CD4-positive, alpha-beta T cell treated with Interferon alpha-2 for 1 hour (primary cell): Measurements from ENCODE around the gene MACROD1.

Experiments used
- DNase-seq, 2 donors: peaks; one replicate each; pipeline ENCODE4 v3.0.0-alpha.2; 2020 to 2022

MACROD1 gene

GRCh38 chr11:64071849-64072248 lies 94.1 kb downstream of the MACROD1 start:
- no peak for DNase-seq

- no peak for DNase-seq
Observed at GRCh38 chr11:64070314-64070681, 95.6 kb downstream of the MACROD1 start.

- no peak for DNase-seq
Observed at GRCh38 chr11:64069401-64070313, 96.3 kb downstream of the MACROD1 start.

- no peak for DNase-seq
Observed at GRCh38 chr11:64068705-64069400, 97.1 kb downstream of the MACROD1 start.

DNA sequence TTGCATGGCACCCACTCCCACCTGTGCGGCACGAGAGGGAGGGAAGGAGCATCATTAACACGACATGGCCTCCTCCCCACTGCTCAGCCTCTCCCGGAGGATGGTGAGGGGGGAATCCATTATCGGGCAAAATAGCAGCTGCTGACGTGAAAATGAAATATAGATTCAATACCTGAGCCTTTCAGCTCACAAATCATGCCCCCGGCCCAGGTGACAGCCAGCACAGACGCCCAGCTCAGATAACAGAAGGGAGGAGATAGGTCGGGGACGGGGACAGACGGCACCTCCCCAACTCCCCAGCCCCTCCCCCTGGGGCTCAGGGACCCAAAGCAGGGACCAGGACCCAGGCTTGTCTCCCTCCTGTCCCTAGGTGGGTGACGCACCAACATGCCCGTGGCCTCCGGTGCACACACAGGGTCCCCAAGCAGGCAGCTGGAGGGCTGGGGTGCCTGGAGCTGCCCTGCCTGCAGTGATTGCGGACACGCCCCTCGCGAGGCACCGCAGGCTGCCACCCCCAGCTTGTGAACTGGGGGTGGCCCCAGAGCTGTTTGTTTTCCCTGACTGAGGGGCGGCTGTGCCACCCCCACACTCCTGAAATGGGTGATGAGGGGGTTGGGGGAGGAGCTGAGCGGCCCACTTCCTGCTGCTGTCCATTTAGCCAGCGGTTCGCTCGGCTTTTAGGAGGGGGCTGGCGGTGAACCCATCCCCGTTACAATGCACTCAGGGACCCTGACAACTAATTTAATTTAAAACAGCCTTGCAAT lies 98.5 kb downstream of the MACROD1 start:
- DNase-seq: no peak

GRCh38 chr11:64065712-64066111 lies 100.2 kb downstream of the MACROD1 start:
- DNase-seq: no peak

DNA sequence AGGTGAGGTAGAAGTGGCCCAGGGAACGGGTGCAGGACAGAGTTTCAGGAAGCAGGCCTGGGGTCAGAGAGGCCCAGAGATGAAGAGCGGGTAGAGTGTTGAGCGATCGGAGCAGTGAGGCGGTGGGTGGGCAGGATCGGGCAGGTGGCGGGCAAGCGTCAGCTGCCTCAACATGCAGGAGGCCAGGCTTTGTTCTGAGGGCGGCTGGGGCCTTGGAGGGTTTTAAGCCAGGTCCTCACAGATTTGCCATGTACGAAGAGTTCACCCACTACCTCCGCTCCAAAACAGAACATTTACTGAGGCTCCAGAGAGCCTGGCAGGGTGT lies 100.8 kb downstream of the MACROD1 start:
- no peak for DNase-seq

DNA sequence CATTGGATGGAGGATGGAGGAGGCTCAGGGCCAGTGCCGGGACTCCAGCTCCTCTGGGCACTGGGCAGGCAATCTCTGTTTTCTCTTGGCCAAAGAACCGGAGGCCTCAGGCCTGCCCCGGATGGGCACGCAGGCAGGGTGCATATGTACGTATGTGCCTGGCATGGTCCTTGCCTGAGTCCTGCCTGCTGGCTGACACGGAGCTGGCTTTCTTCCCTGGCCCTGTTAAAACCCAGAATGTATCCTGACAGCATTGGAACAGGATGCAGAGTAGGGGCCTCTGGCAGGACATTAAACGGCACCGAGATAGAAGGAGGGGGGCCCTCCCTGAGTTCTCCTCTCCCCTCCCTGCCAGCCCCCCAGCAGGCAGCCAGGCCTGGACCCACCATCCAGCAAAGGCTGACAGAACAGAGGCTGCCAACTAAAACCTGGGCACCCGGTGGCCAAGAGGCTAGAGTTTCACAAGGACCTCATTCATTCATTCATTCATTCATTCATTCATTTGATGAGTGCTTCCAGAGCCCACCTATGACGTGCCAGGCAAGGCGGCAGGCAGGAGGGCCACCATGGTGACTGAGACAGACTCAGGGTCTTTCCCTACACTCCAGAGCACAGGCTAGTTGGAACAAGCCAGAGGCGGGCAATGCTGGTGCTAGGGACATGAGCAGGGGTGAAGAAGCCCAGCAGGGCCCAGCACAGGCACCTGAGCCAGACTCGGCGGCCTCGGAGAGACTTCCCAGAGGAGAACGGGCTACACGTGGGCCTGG lies 101.4 kb downstream of the MACROD1 start:
- DNase-seq: no peak

- DNase-seq: no peak
Observed at GRCh38 chr11:64063777-64064176, 102.1 kb downstream of the MACROD1 start.

- DNase-seq: no peak
Observed at GRCh38 chr11:64062185-64063039, 103.5 kb downstream of the MACROD1 start.

GRCh38 chr11:64060861-64061444 lies 105.0 kb downstream of the MACROD1 start:
- DNase-seq: peak; percentile 37 to 48

- DNase-seq: no peak
Observed at GRCh38 chr11:64060263-64060860, 105.6 kb downstream of the MACROD1 start.

- DNase-seq: no peak
Observed at GRCh38 chr11:64059339-64060140, 106.4 kb downstream of the MACROD1 start.

GRCh38 chr11:64058494-64058893 lies 107.4 kb downstream of the MACROD1 start:
- DNase-seq: no peak

DNA sequence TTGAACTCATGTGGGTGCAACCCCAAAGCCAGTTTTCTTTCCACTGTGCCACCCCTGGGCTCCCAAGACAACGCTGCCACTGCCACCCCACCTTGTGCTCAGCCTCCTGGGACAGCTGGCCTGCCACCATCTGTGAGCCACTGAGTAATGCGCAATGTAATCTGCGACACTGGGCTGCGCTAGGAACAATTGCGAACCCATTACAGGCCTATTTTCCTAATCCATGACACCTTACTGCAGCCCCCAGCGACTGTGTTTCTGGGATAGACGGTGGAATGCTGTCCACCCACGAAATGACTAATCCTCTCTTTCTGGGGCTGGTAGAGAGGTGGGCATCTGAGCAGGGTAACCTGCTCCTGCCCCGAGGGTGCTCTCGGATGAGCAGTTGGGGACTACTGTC lies 108.0 kb downstream of the MACROD1 start:
- DNase-seq: no peak

DNA sequence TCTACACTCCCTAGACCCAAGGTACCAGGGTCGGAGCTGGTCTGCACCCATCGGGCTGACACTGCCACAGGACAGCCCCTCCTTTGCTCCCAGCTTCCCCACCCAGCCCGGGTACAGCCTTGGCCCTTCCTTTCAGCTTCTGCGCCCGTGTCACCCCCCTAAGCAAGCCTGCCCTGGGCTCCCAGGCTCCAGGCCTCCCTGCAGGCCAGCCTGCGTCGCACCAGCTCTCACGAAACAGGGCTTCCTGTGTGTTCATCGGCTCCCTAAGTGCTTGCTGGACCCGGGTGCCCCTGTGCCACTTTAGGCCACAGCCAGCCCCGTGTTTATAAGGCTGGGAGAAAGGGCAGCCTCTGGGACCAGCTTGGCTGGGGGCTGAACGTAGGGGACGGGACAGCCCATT lies 109.1 kb downstream of the MACROD1 start:
- no peak for DNase-seq

DNA sequence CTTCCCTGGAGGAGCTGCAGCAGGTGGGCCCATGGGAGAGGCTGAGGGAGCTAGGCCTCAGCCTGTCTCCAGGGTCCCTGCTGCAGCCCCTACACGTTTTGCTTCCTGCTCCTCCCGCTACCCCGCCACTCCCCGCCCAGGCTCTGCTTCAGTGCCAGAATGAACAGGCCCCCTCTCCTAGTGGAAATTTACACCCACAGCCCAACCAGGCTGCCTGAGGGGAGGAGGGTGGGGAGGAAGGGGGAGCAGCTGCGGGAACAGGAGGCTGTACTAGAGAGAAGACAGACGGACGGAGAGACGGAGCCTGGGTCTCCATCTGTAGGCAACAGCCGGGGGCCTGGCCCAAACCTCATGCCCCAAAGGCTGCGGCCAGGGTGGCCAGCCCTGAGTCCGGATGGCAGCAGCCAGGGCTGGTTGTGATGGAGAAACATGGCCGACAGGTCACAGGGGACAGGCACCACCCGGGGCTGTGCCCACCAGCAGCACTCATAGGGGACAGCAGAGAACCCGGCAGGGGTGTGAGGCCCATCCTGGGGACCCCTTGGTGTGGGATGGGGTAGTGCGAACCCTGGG lies 109.6 kb downstream of the MACROD1 start:
- DNase-seq: no peak

DNA sequence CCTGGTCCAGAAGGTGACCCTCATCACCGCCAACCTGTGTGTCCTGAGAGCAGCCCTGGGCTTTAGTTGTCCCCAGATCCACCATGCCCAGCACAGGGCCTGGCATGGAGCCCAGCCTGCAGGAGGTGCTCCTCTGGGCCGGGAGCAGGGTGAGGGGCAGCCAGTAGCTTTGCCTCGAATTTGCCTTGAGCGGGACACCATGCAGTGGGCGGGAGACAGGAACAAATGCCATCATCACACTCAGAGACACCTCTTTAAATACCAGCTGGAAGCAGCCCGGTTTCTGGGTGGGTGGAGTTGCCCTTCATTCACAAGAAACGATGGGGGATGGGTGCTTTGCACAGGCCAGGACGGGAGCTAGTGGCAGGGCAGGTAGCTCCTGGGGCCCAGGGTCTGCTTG lies 110.8 kb downstream of the MACROD1 start:
- no peak for DNase-seq

- no peak for DNase-seq
Observed at GRCh38 chr11:64053699-64054098, 112.2 kb downstream of the MACROD1 start.
